Vagina (tissue), 2 donors: ENCODE measurements around the gene RBBP8NL.

Experiments
- POLR2A ChIP-seq, 2 donors: fragments of 450-650 bp; IDR thresholded peaks; one replicate each; pipeline ENCODE4 v1.6.1; 2017; ENCODE audit warnings: antibody characterized with exemption in 2 of 2, mild to moderate bottlenecking in 2 of 2, moderate library complexity in 2 of 2
- POLR2AphosphoS5 ChIP-seq, 2 donors: sonication (generic); formaldehyde crosslinking; IDR thresholded peaks; one replicate each; pipeline ENCODE4 v1.9.0; 2017; ENCODE audit warnings: antibody characterized with exemption in 2 of 2, mild to moderate bottlenecking in 2 of 2, low read depth in 1 of 2; ENCODE audit not compliant: insufficient read depth in 1 of 2
- TF ChIP-seq, protein P1 (sequence below), 3 experiments: fragments of 450-650 bp in 2 of 3; fragments of 200-600 bp in 1 of 3; sonication (generic) in 1 of 3; IDR thresholded peaks; one replicate each; pipeline ENCODE4 v1.5.1; 2017 to 2019; ENCODE audit warnings: antibody characterized with exemption in 3 of 3, mild to moderate bottlenecking in 2 of 3, moderate library complexity in 2 of 3

DNA sequence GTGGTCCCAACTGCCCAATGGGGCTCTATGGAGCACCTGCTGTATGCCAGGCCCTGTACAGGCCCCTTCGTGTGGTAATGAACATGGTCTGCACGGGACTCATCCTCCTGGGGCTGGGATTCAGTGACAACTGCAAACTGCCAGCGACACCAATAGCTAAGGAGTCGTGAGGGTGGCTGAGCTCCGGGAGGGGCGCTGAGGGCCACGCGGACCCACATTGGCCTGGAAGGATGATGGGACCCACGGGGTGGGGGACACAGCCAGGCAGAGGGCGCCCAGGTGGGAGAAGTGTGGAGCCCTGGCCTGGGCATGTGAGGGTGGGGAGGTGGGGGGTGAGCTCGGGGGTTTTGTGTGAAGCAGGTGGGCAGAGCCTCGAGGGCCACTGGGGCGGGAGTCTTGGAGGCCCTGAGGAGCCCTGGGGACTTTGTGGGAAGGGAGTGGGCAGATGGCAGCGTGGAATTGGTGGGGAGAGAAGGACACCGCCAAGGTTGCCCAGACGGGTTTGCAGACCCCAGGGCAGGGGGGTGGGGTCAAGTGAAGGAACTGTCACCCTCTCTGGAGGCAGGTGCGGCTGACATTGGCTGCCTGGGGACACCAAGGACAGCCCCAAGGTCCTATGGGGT lies 26.0 kb upstream of the RBBP8NL start:
- TF ChIP-seq, protein P1, sequence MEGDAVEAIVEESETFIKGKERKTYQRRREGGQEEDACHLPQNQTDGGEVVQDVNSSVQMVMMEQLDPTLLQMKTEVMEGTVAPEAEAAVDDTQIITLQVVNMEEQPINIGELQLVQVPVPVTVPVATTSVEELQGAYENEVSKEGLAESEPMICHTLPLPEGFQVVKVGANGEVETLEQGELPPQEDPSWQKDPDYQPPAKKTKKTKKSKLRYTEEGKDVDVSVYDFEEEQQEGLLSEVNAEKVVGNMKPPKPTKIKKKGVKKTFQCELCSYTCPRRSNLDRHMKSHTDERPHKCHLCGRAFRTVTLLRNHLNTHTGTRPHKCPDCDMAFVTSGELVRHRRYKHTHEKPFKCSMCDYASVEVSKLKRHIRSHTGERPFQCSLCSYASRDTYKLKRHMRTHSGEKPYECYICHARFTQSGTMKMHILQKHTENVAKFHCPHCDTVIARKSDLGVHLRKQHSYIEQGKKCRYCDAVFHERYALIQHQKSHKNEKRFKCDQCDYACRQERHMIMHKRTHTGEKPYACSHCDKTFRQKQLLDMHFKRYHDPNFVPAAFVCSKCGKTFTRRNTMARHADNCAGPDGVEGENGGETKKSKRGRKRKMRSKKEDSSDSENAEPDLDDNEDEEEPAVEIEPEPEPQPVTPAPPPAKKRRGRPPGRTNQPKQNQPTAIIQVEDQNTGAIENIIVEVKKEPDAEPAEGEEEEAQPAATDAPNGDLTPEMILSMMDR (IDR thresholded peaks at IDR 0.05): no peak
- TF ChIP-seq POLR2A (IDR thresholded peaks at IDR 0.05): no peak
- TF ChIP-seq POLR2AphosphoS5 (IDR thresholded peaks at IDR 0.05; ENCODE audit: insufficient read depth in 1 of 2, low read depth in 1 of 2): no peak
